GM19467 (cell line): Measurements from ENCODE around the gene USF1.
"Not testable (repeated sequence)": the region's sequence is repeated elsewhere in the genome, so short reads cannot be mapped to it uniquely, and the experiment has no call there.

ENCODE experiments used
- ATAC-seq: cut with Tn5 transposase; IDR thresholded peaks from one replicate; pipeline ENCODE4 v1.9.1; 2021; ENCODE audit warnings: mild to moderate bottlenecking, moderate library complexity; ENCODE audit not compliant: unreplicated experiment

The USF1 gene

GRCh38 chr1:160992036-160992435 is 53.7 kb downstream of the USF1 start:
- not testable (repeated sequence) for ATAC-seq
